Muscle layer of colon (tissue), 2 donors: ENCODE results near the gene IQCE.

Source experiments
- H3K27ac ChIP-seq: one replicate; pipeline ENCODE4 v1.7.0; 2013; ENCODE audit warnings: low read depth, mild to moderate bottlenecking, low read length, moderate library complexity
- H3K27me3 ChIP-seq, 2 donors: one replicate each; pipeline ENCODE4 v1.7.0; 2013; ENCODE audit warnings: low read length in 2 of 2, mild to moderate bottlenecking in 2 of 2; ENCODE audit not compliant: insufficient read depth in 2 of 2, control insufficient read depth in 1 of 2
- H3K36me3 ChIP-seq: one replicate; pipeline ENCODE4 v1.7.0; 2013; ENCODE audit warnings: mild to moderate bottlenecking, low read length; ENCODE audit not compliant: insufficient read depth
- H3K4me1 ChIP-seq: one replicate; pipeline ENCODE4 v1.7.0; 2013; ENCODE audit warnings: mild to moderate bottlenecking, low read length; ENCODE audit not compliant: insufficient read depth
- H3K4me3 ChIP-seq, 2 donors: one replicate each; pipeline ENCODE4 v1.7.0; 2013; ENCODE audit warnings: low read length in 2 of 2, low read depth in 1 of 2, mild to moderate bottlenecking in 1 of 2, moderate library complexity in 1 of 2
- H3K9ac ChIP-seq: one replicate; pipeline ENCODE4 v1.7.0; 2013; ENCODE audit warnings: low read length
- H3K9me3 ChIP-seq: one replicate; pipeline ENCODE4 v1.7.0; 2013; ENCODE audit warnings: mild to moderate bottlenecking, low read length
- donor health status: abdominal sarcoma.
- donor health status: Adenocarcinoma of cecum.

The IQCE gene

DNA sequence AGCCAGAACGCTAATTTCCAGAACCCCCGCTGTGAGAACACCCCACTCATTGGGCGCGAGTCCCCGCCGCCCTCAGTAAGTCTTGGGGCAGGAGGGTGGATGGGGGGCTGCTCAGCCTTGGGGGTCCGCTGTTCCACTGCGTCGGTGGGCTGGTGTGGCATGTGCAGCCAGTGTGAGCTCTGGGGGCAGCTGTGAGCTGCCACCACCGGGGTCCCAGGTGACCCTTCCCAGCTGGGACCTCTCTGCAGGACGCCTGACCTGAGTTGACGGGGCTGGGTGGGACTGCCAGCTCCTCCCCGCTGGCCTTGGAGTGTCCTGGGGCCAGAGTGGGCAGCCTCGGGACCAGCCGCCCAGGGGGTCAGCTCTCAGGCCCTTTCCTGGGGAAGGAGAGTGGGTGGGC is 100.2 kb downstream of the IQCE start:
- no peaks in the 10 kb centered on the region for H3K9me3 ChIP-seq
- no peak overlapping the region for H3K4me3 ChIP-seq
- H3K27me3 ChIP-seq: no peaks in the 10 kb centered on the region
- H3K9ac ChIP-seq: no peak overlapping the region
- H3K36me3 ChIP-seq: no peaks in the 10 kb centered on the region
- H3K4me1 ChIP-seq: no peaks in the 10 kb centered on the region
- H3K27ac ChIP-seq: no peak overlapping the region

DNA sequence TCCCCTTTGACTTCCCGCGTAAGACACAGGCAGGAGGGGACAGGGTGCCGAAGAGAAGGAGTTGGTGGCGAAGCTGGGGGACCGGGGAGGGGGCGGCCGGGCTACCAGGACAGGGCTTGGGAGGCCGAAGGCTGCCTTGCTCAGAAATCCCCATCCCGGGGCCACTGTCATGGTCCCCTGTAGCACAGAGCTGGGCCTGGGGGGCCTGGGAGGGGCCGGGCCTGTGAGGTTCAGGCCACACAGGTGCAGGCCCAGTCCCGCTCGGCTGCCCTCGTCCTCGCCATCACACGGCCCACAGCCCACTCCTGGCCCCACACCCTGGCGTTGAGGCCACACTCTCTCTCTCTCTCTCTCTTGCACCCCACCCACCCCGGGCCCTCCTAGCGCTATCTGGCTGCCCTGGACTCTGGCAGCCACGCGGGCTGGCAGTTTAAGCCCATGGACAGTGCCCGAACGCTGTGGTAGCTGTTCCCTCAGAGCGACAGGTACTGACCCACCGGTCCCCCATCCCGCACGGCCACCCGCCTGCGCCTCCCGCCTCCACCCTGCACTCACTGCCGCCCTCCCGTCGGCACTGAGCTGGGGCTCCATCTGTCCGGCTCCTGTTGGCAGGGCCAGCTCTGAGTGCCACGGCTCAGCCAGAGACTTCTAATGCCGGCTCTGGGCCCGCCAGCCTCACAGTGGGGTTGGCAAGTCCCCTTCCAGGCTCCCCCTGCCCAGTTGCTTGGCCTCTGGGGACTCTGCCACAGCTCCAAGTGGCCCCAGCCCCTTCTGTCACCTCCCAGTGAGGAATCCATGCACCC is 101.0 kb downstream of the IQCE start:
- no peaks in the 10 kb centered on the region for H3K36me3 ChIP-seq
- no peak overlapping the region for H3K27ac ChIP-seq
- no peak overlapping the region for H3K4me3 ChIP-seq
- H3K4me1 ChIP-seq: no peaks in the 10 kb centered on the region
- no peaks in the 10 kb centered on the region for H3K27me3 ChIP-seq
- no peaks in the 10 kb centered on the region for H3K9me3 ChIP-seq
- no peak overlapping the region for H3K9ac ChIP-seq

DNA sequence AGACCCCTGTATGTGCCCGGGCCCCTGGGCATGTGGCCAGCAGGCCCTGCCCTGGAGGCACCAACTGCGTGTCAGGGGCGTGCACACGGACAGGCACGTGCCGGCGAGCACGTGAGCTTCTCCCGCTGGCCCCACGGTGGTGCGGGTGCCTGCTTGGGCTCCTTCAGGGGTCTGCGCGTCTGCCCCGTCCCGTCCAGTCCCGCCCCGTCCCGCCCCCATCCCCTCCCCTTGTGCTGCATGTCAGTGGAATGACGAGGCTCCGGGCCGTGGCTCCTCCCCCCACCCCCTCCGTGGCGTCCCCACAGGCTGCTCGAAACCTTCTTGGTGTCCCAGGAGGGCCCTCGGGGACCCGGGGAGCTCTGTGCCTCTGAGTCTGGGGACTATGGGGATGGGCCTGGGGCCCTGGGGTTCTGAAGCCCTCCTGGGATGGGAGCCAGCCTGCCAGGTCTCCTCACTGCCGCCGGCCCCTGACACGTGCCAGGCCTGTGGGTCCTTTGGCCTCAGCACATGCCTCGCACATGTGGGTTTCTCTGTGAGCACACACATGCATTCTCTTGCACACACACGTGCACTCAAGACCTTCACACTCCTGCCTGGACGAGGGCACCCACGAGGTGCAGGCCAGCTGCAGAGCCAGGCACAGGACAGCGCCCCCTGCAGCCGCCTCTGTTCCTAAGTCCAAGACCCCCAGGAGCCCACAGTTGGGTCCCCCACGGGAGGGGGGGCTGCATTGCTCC is 101.7 kb downstream of the IQCE start:
- H3K27me3 ChIP-seq: no peaks in the 10 kb centered on the region
- no peaks in the 10 kb centered on the region for H3K4me1 ChIP-seq
- no peak overlapping the region for H3K4me3 ChIP-seq
- H3K27ac ChIP-seq: no peak overlapping the region
- no peak overlapping the region for H3K9ac ChIP-seq
- no peaks in the 10 kb centered on the region for H3K9me3 ChIP-seq
- H3K36me3 ChIP-seq: no peaks in the 10 kb centered on the region

DNA sequence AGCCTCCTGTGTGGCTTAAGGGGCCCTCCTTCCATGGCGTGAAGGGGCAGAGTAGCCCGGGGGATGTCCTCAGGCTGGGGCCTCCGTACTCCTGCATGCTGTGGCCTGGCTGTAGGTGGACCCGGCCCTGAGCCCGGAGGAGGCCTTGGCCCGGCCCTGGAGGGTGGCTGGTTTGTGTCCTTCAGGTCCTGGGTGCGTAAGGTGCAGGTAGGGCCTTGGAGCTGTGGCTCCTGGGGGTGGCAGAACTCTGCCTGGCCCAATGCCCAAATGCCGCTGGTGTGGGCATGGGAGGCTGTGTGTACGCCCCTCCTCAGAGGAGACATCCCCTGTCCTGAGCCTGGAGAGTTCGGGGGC is 102.3 kb downstream of the IQCE start:
- Histone ChIP-seq H3K9me3 (no peaks in the 10 kb centered on the region), H3K36me3 (no peaks in the 10 kb centered on the region), H3K27me3 (no peaks in the 10 kb centered on the region), H3K4me1 (no peaks in the 10 kb centered on the region), H3K4me3 (no peak overlapping the region), H3K9ac (no peak overlapping the region), H3K27ac (no peak overlapping the region)

DNA sequence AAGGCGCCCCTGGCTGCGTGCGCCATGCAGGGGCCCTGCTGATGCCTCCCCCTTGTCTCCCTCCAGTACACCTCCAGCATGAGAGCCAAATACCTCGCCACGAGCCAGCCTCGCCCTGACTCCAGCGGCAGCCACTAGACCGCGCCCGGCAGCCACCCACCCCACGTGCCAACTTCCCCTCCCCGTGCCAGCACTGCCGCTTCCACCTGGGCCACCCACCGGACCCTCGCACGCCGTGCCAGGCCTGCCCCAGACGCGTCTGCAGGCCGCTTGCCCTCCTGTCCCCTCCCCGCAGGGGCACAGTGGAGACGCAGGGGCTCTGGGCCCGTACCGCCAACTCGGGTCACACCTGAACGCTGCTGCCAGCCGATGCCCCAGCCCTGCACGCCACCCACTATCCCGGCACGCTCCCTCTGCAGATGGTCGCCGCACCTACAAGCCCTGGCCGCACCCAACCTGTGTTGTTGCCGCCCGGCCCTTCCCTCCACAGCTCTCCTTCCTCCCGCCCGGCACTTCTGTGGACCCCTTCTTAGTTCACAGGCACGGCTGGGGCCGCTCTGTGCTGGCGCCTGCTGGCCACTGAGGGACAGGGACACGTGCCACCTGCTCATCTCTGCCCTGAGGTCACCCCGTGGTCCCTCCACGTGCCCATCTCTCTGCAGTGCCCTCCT is 103.0 kb downstream of the IQCE start:
- Histone ChIP-seq H3K4me1 (no peaks in the 10 kb centered on the region), H3K27ac (no peak overlapping the region), H3K36me3 (no peaks in the 10 kb centered on the region), H3K9me3 (no peaks in the 10 kb centered on the region), H3K4me3 (no peak overlapping the region), H3K9ac (no peak overlapping the region), H3K27me3 (no peaks in the 10 kb centered on the region)

DNA sequence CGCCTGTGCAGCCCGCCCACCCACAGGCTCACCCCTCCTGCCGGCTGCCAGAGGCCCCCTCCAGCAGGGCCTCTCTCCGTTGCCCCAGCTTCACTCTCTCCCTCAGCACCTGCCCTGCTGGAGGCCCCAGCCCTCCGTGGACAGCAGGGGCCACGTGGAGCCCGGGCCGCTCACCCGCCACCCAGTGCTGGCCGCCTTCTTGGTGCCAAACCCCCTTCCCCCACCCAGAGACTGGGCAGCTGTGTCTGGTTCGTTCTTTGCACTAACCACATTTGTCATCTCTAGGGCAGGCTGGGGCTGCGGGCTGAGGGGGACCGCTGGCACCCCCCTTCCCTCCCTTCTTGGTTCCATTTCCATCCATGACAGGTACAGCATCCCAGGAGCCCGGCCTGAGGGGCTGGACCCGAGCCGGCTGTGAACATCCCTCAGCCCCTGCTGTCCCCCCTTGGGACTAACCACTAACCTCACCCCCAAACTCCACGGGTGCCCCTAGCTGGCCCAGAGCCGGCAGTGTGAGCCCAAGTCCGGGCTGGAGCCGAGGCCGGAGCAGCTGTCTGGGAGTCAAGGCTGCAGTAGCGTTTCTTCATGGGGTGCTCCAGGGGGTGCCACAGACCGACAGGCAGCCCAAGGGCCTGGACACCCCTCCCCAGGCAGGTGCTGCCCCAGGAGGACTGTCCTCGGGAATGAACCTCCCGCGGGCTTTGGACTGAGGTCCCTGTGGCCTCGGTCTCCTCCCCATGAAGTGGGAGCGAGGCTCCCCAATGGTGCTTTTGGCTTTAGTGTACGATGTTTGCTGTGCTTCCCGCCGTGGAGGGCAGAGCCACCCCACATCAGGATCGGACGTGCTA is 103.7 kb downstream of the IQCE start:
- H3K4me1 ChIP-seq: no peaks in the 10 kb centered on the region
- H3K27me3 ChIP-seq: no peaks in the 10 kb centered on the region
- no peak overlapping the region for H3K4me3 ChIP-seq
- no peak overlapping the region for H3K9ac ChIP-seq
- no peaks in the 10 kb centered on the region for H3K36me3 ChIP-seq
- H3K27ac ChIP-seq: no peak overlapping the region
- no peaks in the 10 kb centered on the region for H3K9me3 ChIP-seq

DNA sequence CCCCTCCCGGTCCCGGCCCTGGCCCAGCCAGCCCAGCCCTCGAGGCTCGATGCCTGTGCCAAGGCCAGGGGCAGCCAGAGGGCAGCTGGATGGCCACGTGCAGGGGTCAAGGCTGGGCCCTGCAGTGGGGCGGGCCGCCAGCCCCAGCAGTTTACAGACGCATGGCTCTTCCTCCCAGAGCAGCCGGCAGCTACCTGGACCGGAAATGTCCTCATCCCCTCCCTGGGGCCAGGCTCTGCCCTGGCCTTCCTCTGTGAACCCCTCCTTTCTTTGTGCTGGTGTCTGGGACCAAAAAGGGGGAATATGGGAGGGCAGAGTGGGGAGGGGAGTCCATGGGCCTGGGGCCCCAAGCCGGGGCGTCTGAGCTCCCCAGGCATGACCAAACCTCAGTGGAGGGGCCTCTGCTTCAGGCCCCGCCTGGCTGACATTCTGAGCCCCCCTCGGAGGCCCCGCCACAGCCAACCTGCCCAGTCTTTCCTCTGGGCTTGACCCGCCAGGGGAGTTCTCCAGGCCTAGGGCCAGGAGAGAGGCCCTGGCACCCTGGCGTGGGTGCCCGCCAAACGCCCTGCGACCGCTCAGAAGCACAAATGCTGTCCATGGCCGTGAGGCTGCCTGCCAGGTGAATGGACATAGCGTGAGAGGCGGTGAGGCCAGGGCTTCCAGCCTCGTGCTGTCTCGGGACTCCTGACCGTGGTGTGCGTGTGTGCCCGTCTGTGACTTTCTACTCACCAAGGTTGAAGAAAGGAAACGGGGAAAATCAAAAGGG is 104.5 kb downstream of the IQCE start:
- Histone ChIP-seq H3K27ac (no peak overlapping the region), H3K9me3 (no peaks in the 10 kb centered on the region)

DNA sequence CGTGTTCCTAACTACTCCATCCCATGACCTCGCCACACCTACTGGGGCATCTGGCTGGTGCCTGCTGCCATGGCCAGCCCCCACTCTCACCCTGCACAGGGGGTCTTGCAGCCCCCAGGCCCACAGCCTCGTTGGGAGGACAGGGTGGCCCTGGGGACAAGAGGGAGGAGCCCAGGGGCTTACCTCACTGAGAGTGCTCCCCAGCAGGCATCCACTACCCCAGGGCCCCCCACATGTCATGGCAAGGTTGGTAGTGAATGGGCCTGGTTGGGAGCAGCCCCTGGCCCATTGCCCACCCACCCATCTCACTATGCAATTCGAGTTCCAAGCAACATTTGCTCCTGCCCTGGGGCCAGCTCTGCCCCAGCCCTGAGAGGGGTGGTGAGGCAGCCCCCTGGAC is 105.2 kb downstream of the IQCE start:
- H3K27ac ChIP-seq: no peak overlapping the region
- H3K27me3 ChIP-seq: no peaks in the 10 kb centered on the region
- H3K9me3 ChIP-seq: no peaks in the 10 kb centered on the region
- H3K36me3 ChIP-seq: no peaks in the 10 kb centered on the region
- no peak overlapping the region for H3K4me3 ChIP-seq
- no peak overlapping the region for H3K9ac ChIP-seq
- H3K4me1 ChIP-seq: no peaks in the 10 kb centered on the region

More for the DNA sequence above, 104.5 kb downstream of the IQCE start:
- Histone ChIP-seq H3K27me3 (no peaks in the 10 kb centered on the region), H3K4me1 (no peaks in the 10 kb centered on the region), H3K9ac (no peak overlapping the region), H3K4me3 (no peak overlapping the region), H3K36me3 (no peaks in the 10 kb centered on the region)
